ENCODE measurements around the gene ATP6V0E2.

The ATP6V0E2 gene

GRCh38 chr7:149881328-149882247 is 7.8 kb downstream of the ATP6V0E2 start:
- in situ Hi-C loops (cut with HindIII; ENCODE audit: low sequenced_read_pairs) = no loop called here
- DNase-seq (ENCODE audit: low read depth) = no peak
- H3K4me3 ChIP-seq (ENCODE audit: low read depth, low read length) = no peak overlapping the region
- TF ChIP-seq CTCF (IDR thresholded peaks at IDR 0.05; ENCODE audit: low read depth, low read length, missing control alignments) = no peak

- in situ Hi-C loops (cut with HindIII; ENCODE audit: low sequenced_read_pairs) = no loop called here
- no peak overlapping the region for H3K4me3 ChIP-seq (ENCODE audit: low read depth, low read length)
- no peak for TF ChIP-seq CTCF (IDR thresholded peaks at IDR 0.05; ENCODE audit: low read depth, low read length, missing control alignments)
- peak; percentile 11 for DNase-seq (ENCODE audit: low read depth)
Observed at GRCh38 chr7:149882248-149883047, 8.7 kb downstream of the ATP6V0E2 start.

- no peak for DNase-seq (ENCODE audit: low read depth)
Observed at GRCh38 chr7:149883048-149883438, 9.3 kb downstream of the ATP6V0E2 start.

GRCh38 chr7:149883452-149883861 is 9.7 kb downstream of the ATP6V0E2 start:
- H3K4me3 ChIP-seq (ENCODE audit: low read depth, low read length) = no peak overlapping the region
- in situ Hi-C loops (cut with HindIII; ENCODE audit: low sequenced_read_pairs) = no loop called here
- TF ChIP-seq CTCF (IDR thresholded peaks at IDR 0.05; ENCODE audit: low read depth, low read length, missing control alignments) = peak; percentile 72
- peak; percentile 16 for DNase-seq (ENCODE audit: low read depth)

More at GRCh38 chr7:149883048-149883438, 9.3 kb downstream of the ATP6V0E2 start:
- no peak for TF ChIP-seq CTCF (IDR thresholded peaks at IDR 0.05; ENCODE audit: low read depth, low read length, missing control alignments)
- H3K4me3 ChIP-seq (ENCODE audit: low read depth, low read length) = no peak overlapping the region
- in situ Hi-C loops (cut with HindIII; ENCODE audit: low sequenced_read_pairs) = no loop called here

- H3K4me3 ChIP-seq (ENCODE audit: low read depth, low read length) = no peak overlapping the region
- in situ Hi-C loops (cut with HindIII; ENCODE audit: low sequenced_read_pairs) = no loop called here
- DNase-seq (ENCODE audit: low read depth) = no peak
- TF ChIP-seq CTCF (IDR thresholded peaks at IDR 0.05; ENCODE audit: low read depth, low read length, missing control alignments) = no peak
Observed at GRCh38 chr7:149884016-149884415, 10.2 kb downstream of the ATP6V0E2 start.

- no peak overlapping the region for H3K4me3 ChIP-seq (ENCODE audit: low read depth, low read length)
- in situ Hi-C loops (cut with HindIII; ENCODE audit: low sequenced_read_pairs) = no loop called here
- DNase-seq (ENCODE audit: low read depth) = peak; percentile 19
- TF ChIP-seq CTCF (IDR thresholded peaks at IDR 0.05; ENCODE audit: low read depth, low read length, missing control alignments) = no peak
Observed at GRCh38 chr7:149884541-149884940, 10.8 kb downstream of the ATP6V0E2 start.
